ENCODE measurements around the gene PCNX2. TPM values are rescaled to one million over a fixed set of nuclear protein-coding genes. Genes with fewer than 3 reads are reported as not detected.

The PCNX2 gene
- total RNA-seq, 2 donors from 2014 or later: 8.1 to 9.0 TPM

GRCh38 chr1:233215135-233215760, 80.3 kb downstream of the PCNX2 start:
- DNase-seq (ENCODE audit: low spot score): no peak
- Histone ChIP-seq H3K27me3 (no peaks in the 10 kb centered on the region), H3K4me1 (no peaks in the 10 kb centered on the region), H3K9me3 (no peaks in the 10 kb centered on the region), H3K36me3 (no peaks in the 10 kb centered on the region), H3K27ac (no peak overlapping the region), H3K4me3 (no peak overlapping the region)
- TF ChIP-seq, protein P1, sequence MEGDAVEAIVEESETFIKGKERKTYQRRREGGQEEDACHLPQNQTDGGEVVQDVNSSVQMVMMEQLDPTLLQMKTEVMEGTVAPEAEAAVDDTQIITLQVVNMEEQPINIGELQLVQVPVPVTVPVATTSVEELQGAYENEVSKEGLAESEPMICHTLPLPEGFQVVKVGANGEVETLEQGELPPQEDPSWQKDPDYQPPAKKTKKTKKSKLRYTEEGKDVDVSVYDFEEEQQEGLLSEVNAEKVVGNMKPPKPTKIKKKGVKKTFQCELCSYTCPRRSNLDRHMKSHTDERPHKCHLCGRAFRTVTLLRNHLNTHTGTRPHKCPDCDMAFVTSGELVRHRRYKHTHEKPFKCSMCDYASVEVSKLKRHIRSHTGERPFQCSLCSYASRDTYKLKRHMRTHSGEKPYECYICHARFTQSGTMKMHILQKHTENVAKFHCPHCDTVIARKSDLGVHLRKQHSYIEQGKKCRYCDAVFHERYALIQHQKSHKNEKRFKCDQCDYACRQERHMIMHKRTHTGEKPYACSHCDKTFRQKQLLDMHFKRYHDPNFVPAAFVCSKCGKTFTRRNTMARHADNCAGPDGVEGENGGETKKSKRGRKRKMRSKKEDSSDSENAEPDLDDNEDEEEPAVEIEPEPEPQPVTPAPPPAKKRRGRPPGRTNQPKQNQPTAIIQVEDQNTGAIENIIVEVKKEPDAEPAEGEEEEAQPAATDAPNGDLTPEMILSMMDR (IDR thresholded peaks at IDR 0.05): no peak

GRCh38 chr1:233211595-233211994, 83.9 kb downstream of the PCNX2 start:
- DNase-seq (ENCODE audit: low spot score): no peak
- no peaks in the 10 kb centered on the region for H3K27me3 ChIP-seq
- TF ChIP-seq, protein P1 (IDR thresholded peaks at IDR 0.05): no peak
- no peaks in the 10 kb centered on the region for H3K9me3 ChIP-seq
- H3K36me3 ChIP-seq: no peaks in the 10 kb centered on the region
- no peak overlapping the region for H3K27ac ChIP-seq
- H3K4me1 ChIP-seq: no peaks in the 10 kb centered on the region
- H3K4me3 ChIP-seq: no peak overlapping the region

DNA sequence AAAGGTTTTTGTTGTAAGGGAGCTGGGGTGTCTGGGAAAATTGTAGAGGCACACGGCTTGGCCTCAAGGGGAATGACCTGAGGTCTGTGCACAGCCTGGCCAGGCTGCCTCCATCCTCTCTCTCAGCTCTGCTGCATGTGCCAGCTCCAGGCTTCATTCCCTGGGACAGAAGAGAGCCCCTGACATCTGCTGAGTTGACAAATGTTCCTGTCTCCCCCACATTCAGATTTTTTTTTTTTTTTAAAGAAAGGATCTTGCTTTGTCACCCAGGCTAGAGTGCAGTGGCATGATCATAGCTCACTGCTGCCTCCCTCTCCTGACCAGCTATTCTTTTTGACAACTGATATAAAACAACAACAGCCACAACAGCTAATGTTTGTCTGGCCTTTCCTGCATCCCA, 84.4 kb downstream of the PCNX2 start:
- Histone ChIP-seq H3K4me1 (no peaks in the 10 kb centered on the region), H3K27ac (no peak overlapping the region), H3K4me3 (no peak overlapping the region), H3K36me3 (no peaks in the 10 kb centered on the region), H3K27me3 (no peaks in the 10 kb centered on the region), H3K9me3 (no peaks in the 10 kb centered on the region)
- TF ChIP-seq, protein P1 (IDR thresholded peaks at IDR 0.05): no peak
- DNase-seq (ENCODE audit: low spot score): no peak

GRCh38 chr1:233209481-233209880, 86.0 kb downstream of the PCNX2 start:
- TF ChIP-seq, protein P1 (IDR thresholded peaks at IDR 0.05): no peak
- DNase-seq (ENCODE audit: low spot score): no peak
- no peaks in the 10 kb centered on the region for H3K27me3 ChIP-seq
- no peak overlapping the region for H3K4me3 ChIP-seq
- H3K4me1 ChIP-seq: no peaks in the 10 kb centered on the region
- H3K9me3 ChIP-seq: no peaks in the 10 kb centered on the region
- H3K36me3 ChIP-seq: no peaks in the 10 kb centered on the region
- no peak overlapping the region for H3K27ac ChIP-seq

- Histone ChIP-seq H3K36me3 (no peaks in the 10 kb centered on the region), H3K9me3 (no peaks in the 10 kb centered on the region), H3K4me3 (no peak overlapping the region), H3K27me3 (no peaks in the 10 kb centered on the region), H3K27ac (no peak overlapping the region), H3K4me1 (no peaks in the 10 kb centered on the region)
- DNase-seq (ENCODE audit: low spot score): no peak
- TF ChIP-seq, protein P1 (IDR thresholded peaks at IDR 0.05): no peak
These were observed 86.8 kb downstream of the PCNX2 start for GRCh38 chr1:233208687-233209086.

- Histone ChIP-seq H3K36me3 (no peaks in the 10 kb centered on the region), H3K4me1 (no peaks in the 10 kb centered on the region), H3K9me3 (peaks cover 5 to 27% of the 10 kb centered on the region in 2 donors), H3K27me3 (no peaks in the 10 kb centered on the region), H3K4me3 (no peak overlapping the region), H3K27ac (no peak overlapping the region)
- no peak for DNase-seq (ENCODE audit: low spot score)
- TF ChIP-seq, protein P1 (IDR thresholded peaks at IDR 0.05): no peak
These were observed 97.6 kb downstream of the PCNX2 start for GRCh38 chr1:233197940-233198339.

Data from right atrium auricular region (tissue), 2 donors.